ENCODE data around the gene SERPINE3.

GRCh38 chr13:51324714-51325420 lies 14.6 kb upstream of the SERPINE3 start:
- TF ChIP-seq CTCF (IDR thresholded peaks at IDR 0.05; ENCODE audit: insufficient read depth, low read length, poor library complexity, severe bottlenecking) = no peak
- no peak for TF ChIP-seq EZH2phosphoT487 (conservative IDR thresholded peaks at IDR 0.05; ENCODE audit: low read length)

Data from SU-DHL-6 (cell line).